Measurements from ENCODE around the gene GPRC5B. TPM values are rescaled to one million over a fixed set of nuclear protein-coding genes. Genes with fewer than 3 reads are reported as not detected.

The GPRC5B gene
- total RNA-seq, 2 experiments from 2014 or later: 0.22 to 0.55 TPM

DNA sequence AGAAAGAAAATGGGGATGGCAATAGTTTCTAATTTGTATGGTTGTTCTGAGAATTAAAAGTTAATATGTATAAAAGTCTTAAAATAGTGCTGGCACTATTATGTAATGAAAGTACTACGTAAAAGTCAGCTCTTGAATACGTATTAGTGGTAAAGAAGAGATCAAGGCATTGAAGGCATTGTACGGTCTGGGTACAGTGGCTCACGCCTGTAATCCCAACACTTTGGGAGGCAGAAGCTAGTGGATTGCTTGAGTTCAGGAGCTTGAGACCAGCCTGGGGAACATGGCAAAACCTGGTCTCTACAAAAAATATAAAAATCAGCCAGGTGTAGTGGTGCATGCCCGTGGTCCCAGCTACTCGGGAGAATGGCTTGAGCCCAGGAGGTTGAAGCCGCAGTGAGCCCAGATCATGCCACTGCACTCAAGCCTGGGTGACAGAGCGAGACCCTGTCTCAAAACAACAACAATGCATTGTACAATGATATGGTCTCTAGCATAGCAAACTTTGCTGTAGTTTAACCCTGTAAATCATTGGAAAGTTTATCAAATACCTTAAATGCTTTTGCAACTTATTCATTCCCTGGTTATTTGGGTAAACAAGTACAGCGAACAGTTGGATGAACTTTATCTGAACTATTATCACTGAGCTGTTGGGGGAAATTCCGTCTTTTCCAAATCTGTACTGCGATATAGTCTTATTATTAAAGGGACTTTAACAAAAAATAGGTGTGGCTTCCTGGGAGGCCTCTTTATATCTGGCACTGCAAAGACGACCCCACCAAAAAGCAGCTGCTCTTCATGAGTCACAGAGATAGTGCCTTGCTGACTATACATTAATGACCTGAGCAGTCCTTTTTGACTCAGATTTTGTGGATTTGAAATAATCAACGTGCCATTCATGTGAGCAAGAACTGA is 73.6 kb downstream of the GPRC5B start:
- CTCF ChIA-PET: interaction anchor here (0.8 kb wide), 1 partner anchor 243 kb away, joined by 3 read pairs; no protein-coding TSS in a partner anchor
- intact Hi-C loops (cut with micrococcal nuclease): no loop called here
- no peak overlapping the region for H3K4me3 Mint-ChIP-seq

DNA sequence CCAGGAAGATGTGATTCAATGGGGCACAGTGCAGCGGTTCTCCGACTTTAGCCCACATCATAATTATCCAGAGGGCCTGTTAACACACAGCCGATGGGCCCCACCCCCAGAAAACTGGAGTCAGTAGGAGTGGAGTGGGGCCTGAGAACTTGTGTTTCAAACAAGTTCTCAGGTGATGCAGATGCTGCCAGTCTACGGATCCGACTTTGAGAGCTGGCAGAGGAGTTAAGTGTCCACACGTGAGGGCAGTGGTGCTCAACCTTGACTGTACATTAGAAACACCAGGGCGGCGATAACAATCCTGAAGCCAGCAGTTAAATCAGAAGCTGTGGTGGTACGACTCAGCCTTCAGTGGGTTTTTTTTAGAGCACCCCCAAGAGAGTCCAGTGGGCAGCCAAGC is 75.0 kb downstream of the GPRC5B start:
- Mint-ChIP-seq H3K4me1 (ENCODE audit: low read depth) (peaks cover 16% of the 10 kb centered on the region), H3K36me3 (ENCODE audit: low read depth) (no peaks in the 10 kb centered on the region), H3K4me3 (no peak overlapping the region), H3K27ac (no peak overlapping the region), H3K27me3 (ENCODE audit: low read depth) (no peaks in the 10 kb centered on the region), H3K9me3 (peaks cover 18% of the 10 kb centered on the region)
- CTCF ChIA-PET: no interaction called here
- intact Hi-C loops (cut with micrococcal nuclease): no loop called here
- no peak for DNase-seq

More for the DNA sequence above, 73.6 kb downstream of the GPRC5B start:
- H3K27ac Mint-ChIP-seq: no peak overlapping the region
- peaks cover 10% of the 10 kb centered on the region for H3K4me1 Mint-ChIP-seq (ENCODE audit: low read depth)
- H3K36me3 Mint-ChIP-seq (ENCODE audit: low read depth): no peaks in the 10 kb centered on the region
- DNase-seq: no peak
- no peaks in the 10 kb centered on the region for H3K27me3 Mint-ChIP-seq (ENCODE audit: low read depth)
- peaks cover 8% of the 10 kb centered on the region for H3K9me3 Mint-ChIP-seq

DNA sequence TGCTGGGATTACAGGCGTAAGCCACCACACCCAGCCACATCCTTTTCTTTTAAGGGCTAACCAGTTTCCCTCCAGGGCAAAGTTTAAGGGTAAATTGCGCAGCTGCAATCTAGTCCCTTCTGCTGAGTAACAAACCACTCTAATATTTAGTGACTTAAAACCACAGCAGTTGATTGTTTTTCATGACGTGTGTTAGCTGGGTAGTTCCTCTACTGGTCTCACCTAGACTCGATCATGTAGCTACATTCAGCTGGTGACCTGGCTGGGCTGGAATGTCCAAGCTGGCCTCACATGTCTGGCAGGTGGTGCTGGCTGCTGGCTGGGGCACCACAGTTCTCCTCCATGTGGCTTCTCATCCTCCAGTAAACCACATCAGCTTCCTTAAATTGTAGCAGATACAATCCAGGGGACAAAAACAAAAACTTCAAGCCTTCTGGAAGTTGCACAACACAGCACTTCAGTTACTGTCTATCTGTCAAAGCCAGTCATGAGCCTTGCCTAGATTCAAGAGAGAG is 75.5 kb downstream of the GPRC5B start:
- H3K27ac Mint-ChIP-seq: no peak overlapping the region
- no peaks in the 10 kb centered on the region for H3K27me3 Mint-ChIP-seq (ENCODE audit: low read depth)
- H3K36me3 Mint-ChIP-seq (ENCODE audit: low read depth): no peaks in the 10 kb centered on the region
- CTCF ChIA-PET: no interaction called here
- no peak for DNase-seq
- H3K4me3 Mint-ChIP-seq: no peak overlapping the region
- peaks cover 20% of the 10 kb centered on the region for H3K4me1 Mint-ChIP-seq (ENCODE audit: low read depth)
- intact Hi-C loops (cut with micrococcal nuclease): no loop called here
- peaks cover 18% of the 10 kb centered on the region for H3K9me3 Mint-ChIP-seq

DNA sequence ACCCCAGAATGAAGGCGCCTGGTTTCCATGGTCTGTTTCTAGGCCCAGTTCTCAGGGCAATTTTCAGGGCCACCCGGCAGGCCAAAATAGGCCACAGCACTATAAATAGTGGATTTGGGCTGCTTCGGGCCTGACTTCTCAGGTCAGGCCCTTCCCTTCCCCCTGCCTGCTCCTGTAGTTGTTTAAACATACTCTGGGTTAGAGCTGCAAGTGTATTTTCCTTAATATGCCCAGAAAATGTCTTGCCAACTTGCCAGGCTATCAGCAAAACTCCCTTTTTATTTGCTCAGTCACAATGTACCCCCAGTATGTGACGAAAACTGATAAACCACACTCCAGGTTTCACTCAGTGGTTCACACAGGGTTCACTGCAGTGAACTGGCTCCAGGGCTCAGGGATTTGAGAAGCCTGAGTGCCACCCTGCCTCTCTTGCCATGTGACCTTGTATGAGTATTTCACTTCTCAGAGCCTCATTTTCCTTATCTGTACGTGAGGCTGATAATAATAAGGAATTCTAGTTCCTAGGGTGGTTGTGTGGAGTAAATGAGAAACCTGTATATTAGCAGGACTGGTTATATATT is 76.5 kb downstream of the GPRC5B start:
- peaks cover 22% of the 10 kb centered on the region for H3K4me1 Mint-ChIP-seq (ENCODE audit: low read depth)
- CTCF ChIA-PET: no interaction called here
- no peak overlapping the region for H3K4me3 Mint-ChIP-seq
- H3K9me3 Mint-ChIP-seq: peaks cover 17% of the 10 kb centered on the region
- H3K36me3 Mint-ChIP-seq (ENCODE audit: low read depth): no peaks in the 10 kb centered on the region
- intact Hi-C loops (cut with micrococcal nuclease): no loop called here
- peak; percentile 17 for DNase-seq
- no peak overlapping the region for H3K27ac Mint-ChIP-seq
- no peaks in the 10 kb centered on the region for H3K27me3 Mint-ChIP-seq (ENCODE audit: low read depth)

Other genes starting within 250 kb of the GPRC5B start
- gene KNOP1, start 166.6 kb downstream of the GPRC5B start, total RNA-seq: 10 to 100 TPM; 24.4 to 26.1 TPM
- 1 to 10 TPM; 2.8 to 3.9 TPM for gene IQCK, start 166.6 kb downstream of the GPRC5B start, total RNA-seq
- not detected for gene GPR139, start 189.0 kb upstream of the GPRC5B start, total RNA-seq